NCI-H526 treated with DMSO at 0.1 percent for 48 hours (cell line): ENCODE results near the gene CMC4.
A peak's percentile ranks its signal among the peaks of the same experiment; 100 is the strongest.

ENCODE experiments used
- DNase-seq: peaks from one replicate; lab custom pipeline; 2025; lab: John Stamatoyannopoulos, UW

The CMC4 gene

GRCh38 chrX:155070975-155071693, at the start of gene CMC4, which contains the start of the genes BRCC3 and MTCP1:
TSS of gene CMC4 (minus strand) at chrX:155071136. CDS start at chrX:155064023, 7,113 bp downstream.
TSS of gene BRCC3 (plus strand) at chrX:155071508. CDS start at chrX:155071528, 20 bp downstream.
TSS of gene MTCP1 (minus strand) at chrX:155071136. CDS start at chrX:155066010, 5,126 bp downstream.
- DNase-seq, result peak; percentile 92

GRCh38 chrX:155115174-155115819, 44.4 kb upstream of the CMC4 start:
- no peak for DNase-seq

GRCh38 chrX:155113097-155113496, 42.2 kb upstream of the CMC4 start:
- DNase-seq, result no peak

- DNase-seq, result no peak
These were observed 41.2 kb upstream of the CMC4 start for GRCh38 chrX:155112171-155112570.

- DNase-seq, result no peak
These were observed 37.5 kb upstream of the CMC4 start for GRCh38 chrX:155108427-155108826.

GRCh38 chrX:155105919-155106318, 35.0 kb upstream of the CMC4 start:
- DNase-seq, result no peak

GRCh38 chrX:155094468-155095061, 23.6 kb upstream of the CMC4 start:
- peak; percentile 56 for DNase-seq

- DNase-seq, result no peak
These were observed 16.2 kb upstream of the CMC4 start for GRCh38 chrX:155086961-155087735.

- DNase-seq, result no peak
These were observed 15.4 kb upstream of the CMC4 start for GRCh38 chrX:155086202-155086840.

GRCh38 chrX:155071694-155072280, 851 bp upstream of the CMC4 start:
- no peak for DNase-seq

GRCh38 chrX:155070663-155070974, 317 bp downstream of the CMC4 start:
- no peak for DNase-seq

GRCh38 chrX:155070038-155070437, 898 bp downstream of the CMC4 start:
- peak; percentile 47 for DNase-seq

- DNase-seq, result no peak
These were observed 1.5 kb downstream of the CMC4 start for GRCh38 chrX:155069414-155069813.

GRCh38 chrX:155068165-155068564, 2.8 kb downstream of the CMC4 start:
- no peak for DNase-seq

GRCh38 chrX:155065035-155065734, 5.8 kb downstream of the CMC4 start:
- no peak for DNase-seq

GRCh38 chrX:155061760-155062159, 9.2 kb downstream of the CMC4 start:
- DNase-seq, result no peak

- peak; percentile 29 for DNase-seq
These were observed 13.8 kb downstream of the CMC4 start for GRCh38 chrX:155056877-155057792.

GRCh38 chrX:155056471-155056870, 14.5 kb downstream of the CMC4 start:
- DNase-seq, result no peak

GRCh38 chrX:155055494-155055893, 15.4 kb downstream of the CMC4 start:
- no peak for DNase-seq

- DNase-seq, result no peak
These were observed 16.7 kb downstream of the CMC4 start for GRCh38 chrX:155054255-155054654.
